HG03575 (cell line): ENCODE results near the gene PPM1G.

Experiments used
- ATAC-seq: cut with Tn5 transposase; IDR thresholded peaks from one replicate; pipeline ENCODE4 v1.9.1; 2021; ENCODE audit not compliant: unreplicated experiment, insufficient number of reproducible peaks, low FRiP score; ENCODE audit errors: extremely low read depth

Gene PPM1G

DNA sequence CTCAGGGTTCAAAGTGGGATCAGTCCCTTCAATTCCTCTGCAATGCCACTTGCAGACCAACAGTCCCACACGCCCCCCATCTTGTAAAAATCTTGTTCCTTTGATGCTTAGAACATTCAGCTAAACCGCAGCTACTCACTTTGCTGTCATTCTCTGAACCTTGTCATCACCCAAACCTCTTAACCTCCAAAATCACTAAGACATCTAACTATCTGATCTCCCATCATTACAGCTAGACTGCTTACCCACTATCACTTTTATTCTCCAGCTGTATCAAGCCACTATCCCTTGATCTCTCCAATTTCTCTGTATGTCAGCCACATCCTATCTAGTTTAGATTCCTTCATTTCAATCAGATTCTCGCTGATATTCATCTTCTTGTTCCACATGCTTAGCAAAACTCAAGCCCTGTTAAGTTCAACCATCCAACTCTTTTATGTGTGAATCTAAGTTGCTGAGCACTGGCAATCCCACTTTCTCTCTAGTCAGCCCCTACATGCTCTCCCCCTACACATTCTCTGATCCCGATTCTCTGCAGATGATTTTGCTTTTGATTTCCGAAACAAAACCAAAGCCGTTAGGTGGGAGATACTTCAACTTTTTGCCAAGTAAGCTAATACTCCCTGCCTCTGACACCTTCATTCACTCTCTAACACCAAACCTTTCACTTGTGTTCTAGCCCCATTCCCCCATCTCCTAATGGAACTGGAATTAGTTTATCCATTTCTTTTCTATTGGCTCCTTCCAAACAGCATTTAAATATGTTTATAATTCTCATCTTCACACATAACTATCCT, 57.4 kb downstream of the PPM1G start:
- ATAC-seq = no peak

DNA sequence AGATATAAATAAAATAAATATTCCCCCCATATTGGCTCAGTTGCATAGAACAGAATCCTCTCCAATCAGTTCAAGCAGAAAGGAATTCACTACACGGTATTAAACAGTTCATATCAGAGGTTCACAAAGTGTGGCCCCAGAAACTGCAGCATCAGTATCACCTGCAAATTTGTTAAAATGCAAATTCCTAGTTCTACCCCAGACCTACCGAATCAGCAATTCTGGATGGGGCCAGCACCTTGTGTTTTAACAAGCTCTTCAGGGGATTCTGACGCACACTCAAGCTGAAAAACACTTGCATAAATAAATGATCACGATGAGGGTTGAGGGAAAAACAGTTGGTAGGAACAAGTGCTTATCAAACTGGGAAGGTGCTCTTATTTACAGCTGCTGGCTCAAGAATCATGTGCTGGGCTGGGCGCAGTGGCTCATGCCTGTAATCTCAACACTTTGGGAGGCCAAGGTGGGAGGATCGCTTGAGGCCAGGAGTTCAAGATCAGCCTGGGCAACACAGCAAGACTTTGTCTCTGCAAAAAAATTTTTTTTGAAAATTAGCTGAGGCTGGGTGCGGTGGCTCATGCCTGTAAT, 59.2 kb downstream of the PPM1G start:
- no peak for ATAC-seq

DNA sequence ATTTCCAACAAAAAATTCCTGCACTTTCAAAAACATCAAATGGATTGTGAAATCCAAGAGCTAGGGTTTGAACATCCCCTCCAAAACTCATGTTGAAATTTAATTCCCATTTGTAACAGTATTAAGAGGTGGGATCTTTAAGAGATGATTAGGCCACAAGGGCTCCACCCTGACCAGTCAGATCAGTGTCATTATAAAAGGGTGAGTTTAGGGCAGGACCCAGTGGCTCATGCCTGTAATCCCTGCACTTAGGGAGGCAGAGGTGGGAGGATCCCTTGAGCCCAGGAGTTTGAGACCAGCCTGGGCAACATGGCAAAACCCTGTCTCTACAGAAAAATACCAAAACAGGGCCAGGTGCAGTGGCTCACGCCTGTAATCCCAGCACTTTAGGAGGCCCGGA, 61.8 kb downstream of the PPM1G start:
- ATAC-seq = no peak

DNA sequence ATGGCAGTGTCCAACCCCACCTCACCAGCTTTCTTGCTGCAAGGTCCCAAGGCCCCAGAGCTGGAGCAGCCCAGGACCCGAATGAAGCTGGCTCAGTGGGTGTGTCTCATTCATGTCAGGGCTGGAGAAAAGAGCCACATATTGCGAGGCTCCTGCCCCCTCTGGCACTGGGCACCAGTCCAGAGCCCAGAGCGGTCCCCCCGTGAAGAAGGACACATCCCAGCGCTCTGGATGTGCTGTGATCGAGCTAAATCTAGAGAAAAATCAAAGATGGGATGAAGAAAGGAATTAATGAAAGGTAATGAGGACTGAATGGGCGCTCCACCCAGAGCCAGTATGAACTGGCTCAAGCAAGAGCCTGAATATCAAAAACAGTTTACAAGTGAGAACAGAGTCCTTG, 73.2 kb downstream of the PPM1G start:
- no peak for ATAC-seq

DNA sequence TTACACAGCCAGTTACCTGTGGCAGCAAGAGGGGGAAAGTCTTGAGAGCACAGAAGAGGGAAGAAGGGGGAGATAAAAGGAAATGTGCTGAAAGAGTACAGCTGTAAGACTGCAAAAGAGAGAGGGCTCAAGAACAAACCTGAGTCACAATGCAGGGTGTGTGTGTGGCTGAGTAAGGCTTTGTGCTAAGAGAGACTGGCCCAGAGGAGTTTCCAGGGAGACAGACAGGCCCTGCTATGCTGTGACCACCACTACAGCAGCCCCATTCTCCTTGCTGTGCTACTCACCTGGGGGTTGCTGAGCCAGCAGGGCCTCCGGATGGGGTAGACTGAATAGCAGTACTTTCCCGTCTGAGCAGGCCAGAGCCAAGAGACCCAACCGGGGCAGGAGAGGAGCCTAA, 74.1 kb downstream of the PPM1G start:
- ATAC-seq = no peak
